Activated T-helper 1 cell treated with Interleukin-2 at 50 U/mL for 16 hours (primary cell): ENCODE results near the gene VMAC.
"Not testable (repeated sequence)": the region's sequence is repeated elsewhere in the genome, so short reads cannot be mapped to it uniquely, and the experiment has no call there.

Experiments used
- DNase-seq: peaks from one replicate; pipeline ENCODE4 v3.0.0-alpha.2; 2020; ENCODE audit warnings: low read depth

The VMAC gene, protein sequence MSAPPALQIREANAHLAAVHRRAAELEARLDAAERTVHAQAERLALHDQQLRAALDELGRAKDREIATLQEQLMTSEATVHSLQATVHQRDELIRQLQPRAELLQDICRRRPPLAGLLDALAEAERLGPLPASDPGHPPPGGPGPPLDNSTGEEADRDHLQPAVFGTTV

DNA sequence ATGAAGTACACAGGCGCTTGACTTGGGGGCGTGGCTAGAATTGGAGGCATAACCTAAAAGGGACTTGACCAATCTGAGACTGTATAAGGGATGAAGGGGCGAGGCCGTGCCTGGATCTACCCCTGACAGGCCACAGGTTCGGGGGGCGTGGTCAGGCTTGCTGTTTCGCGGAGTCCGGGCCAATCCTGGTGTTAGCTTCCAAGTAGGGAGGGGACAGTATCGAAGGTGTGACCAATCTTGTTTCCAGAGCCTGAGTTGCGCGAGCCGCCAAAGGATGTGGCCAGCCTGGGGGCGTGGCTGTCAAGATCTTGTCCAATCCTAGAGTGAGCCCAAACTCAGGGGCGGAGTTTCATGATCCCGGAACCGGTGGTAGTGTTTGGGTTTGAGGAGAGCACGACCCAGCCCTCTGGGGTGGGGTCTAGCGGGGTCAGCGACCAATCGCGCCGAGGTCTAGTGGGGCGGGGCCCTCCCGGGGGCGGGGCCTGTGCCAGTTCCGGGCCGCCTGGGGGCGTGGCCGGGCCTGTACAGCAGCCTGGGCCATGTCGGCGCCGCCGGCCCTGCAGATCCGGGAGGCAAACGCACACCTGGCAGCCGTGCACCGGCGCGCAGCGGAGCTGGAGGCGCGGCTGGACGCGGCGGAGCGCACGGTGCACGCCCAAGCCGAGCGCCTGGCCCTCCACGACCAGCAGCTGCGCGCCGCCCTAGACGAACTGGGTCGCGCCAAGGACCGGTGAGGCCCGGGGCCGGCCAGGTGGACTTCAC lies at the start of gene VMAC:
Gene VMAC (plus strand): TSS at position 521 of the 762 bp plus-strand sequence. CDS start 19 bp downstream, at position 540.
- peak; percentile 100 for DNase-seq

DNA sequence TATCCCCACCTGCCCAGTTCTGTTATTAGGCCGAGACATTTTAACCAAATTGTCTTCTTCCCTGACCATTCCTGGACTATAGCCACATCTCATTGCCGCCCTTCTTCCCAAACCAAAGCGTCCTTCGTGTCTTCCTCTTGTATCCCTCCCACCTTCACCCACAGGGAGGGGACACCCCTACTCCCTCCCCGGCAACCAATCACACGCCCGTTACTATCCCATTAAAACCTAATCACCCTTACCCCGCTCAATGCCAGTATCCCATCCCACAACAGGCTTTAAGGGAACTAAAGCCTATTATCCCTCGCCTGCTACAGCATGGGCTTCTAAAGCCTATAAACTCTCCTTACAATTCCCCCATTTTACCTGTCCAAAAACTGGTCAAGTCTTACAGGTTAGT lies 49.5 kb upstream of the VMAC start:
- DNase-seq, result not testable (repeated sequence)

DNA sequence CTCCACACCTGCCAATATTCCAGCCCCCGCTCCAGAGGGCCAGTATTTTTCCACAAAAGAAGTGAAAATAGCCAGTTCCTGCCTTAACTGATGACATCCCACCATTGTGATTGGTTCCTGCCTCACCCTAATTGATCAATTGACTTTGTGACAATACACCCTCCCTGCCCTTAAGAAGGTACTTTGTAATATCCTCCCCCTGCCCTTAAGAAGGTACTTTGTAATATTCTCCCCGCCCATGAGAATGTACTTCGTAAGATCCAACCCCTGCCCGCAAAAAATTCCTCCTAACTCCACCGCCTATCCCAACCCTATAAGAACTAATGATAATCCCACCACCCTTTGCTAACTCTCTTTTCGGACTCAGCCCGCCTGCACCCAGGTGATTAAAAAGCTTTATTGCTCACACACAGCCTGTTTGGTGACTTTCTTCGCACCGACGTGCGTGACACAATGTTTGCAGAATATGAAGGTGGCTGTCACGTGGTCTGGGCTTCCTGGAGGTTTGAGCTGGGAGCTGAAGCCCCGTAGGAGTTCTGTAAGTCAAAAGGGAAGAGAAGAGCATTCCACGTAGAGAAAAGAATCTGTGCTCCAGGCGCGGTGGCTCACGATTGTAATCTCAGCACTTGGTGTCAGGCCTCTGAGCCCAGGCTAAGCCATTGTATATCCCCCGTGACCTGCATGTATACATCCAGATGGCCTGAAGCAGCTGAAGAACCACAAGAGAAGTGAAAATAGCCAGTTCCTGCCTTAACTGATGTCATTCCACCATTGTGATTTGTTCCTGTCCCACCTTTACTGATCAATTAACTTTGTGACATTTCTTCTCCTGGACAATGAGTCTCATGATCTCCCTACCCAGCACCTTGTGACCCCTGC lies 47.2 kb upstream of the VMAC start:
- DNase-seq, result no peak

DNA sequence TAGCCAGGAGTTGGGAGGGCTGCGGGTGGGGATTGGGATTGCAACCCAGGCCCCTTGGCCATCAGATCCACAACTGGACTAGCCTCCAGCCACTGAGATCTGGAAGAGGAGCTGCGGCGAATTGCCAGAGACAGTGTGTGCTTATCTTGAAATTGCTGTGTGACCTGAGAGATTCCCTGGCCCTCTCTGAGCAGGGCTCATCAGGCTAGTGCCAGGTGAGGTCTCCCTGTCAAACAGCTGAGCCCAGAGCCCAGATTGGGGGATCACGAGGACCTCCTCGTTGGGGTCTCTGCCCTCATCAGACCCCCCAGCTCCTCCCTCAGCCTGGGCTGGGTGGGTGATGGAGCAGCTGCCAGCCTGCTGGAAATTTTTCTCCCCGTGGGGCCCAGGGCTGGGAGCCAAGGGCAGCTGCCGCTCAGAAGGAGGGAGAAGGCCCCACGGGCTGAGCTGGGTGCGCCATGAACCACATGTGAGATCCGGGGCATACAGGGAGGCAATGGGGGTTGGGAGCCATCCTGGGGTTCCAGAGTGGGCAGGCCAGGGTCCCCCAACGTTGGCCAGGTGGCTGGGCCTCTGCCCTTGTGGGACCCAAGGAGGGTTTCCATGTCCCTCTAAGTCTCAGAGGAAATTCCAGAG lies 41.5 kb upstream of the VMAC start:
- no peak for DNase-seq

DNA sequence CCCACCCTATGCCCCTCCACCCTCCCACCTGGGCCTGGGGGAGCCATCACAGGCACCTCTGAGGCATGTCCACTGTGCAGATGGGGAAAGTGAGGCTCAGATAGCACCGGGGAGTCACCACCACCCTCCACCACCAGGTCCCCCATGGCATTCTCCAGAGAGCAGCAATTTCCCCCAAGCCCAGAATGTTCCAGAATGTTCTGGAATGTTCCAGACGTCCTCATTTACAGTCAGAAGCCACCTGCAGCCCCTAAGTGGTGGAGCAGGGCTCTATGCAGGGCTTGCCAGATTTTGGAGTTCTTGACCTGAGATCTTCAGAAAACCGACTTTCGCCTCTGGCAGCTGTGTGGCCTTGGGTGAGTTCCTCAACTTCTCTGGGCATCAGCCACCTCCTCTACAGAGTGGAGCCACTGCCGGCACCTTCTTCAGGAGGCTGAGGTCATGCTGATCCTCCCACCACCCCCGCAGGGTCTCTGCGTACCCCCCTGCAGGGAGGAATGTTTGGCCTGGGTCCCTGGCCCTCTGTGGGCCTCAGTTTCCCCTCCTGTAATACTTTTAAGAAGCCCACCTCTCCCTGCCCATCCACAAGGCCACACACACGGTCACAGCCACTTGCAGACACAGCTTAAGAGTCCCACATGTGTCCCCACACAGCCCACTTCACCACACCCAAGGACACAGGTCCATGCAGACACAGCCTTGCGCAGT lies 40.5 kb upstream of the VMAC start:
- DNase-seq, result no peak

DNA sequence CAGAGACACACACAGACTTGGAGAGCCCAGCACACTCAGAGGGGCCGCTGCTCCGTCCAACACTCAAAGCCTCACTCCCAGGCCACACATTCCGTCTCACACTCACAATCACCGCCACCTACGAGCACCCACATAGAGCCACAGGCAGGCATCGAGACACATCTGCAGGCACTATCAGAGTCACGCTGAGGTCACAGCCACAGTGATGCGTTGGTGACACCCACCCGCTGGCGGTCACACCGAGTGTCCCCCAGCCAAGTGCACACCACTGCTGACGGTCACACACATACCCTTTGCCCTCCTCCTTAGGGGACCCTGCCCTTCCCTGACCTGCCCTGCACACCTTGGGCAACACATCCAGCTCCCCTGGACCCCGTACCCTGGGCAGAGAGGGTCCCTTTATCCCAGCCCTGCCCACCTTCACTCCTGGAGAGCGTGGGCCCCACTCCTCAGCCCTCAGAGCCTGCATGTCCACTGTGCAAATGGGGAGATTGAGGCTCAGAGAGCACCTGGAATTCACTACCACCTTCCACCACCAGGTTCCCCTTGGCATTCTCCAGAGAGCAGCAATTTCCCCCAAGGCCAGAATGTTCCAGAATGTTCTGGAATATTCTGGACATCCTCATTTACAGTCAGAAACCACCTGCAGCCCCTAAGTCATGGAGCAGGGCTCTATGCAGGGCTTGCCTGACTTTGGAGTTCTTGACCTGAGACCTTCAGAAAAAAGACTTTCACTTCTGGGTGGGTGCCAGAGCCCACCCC lies 39.8 kb upstream of the VMAC start:
- no peak for DNase-seq

DNA sequence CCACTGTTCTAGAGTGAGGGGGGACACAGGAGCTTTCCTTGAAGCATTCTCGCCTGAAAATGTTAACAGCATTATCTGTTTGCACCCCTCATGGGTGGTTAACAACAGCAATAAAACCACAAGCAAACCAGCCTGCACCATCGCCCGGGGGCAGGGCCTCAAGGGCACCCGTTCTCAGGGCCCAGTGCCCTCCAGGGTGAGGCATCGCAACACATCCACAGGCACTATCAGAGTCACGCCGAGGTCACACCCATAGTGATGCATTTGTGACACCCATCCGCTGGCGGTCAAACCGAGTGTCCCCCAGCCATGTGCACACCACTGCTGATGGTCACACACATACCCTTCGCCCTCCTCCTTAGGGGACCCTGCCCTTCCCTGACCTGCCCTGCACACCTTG lies 38.9 kb upstream of the VMAC start:
- DNase-seq, result no peak

DNA sequence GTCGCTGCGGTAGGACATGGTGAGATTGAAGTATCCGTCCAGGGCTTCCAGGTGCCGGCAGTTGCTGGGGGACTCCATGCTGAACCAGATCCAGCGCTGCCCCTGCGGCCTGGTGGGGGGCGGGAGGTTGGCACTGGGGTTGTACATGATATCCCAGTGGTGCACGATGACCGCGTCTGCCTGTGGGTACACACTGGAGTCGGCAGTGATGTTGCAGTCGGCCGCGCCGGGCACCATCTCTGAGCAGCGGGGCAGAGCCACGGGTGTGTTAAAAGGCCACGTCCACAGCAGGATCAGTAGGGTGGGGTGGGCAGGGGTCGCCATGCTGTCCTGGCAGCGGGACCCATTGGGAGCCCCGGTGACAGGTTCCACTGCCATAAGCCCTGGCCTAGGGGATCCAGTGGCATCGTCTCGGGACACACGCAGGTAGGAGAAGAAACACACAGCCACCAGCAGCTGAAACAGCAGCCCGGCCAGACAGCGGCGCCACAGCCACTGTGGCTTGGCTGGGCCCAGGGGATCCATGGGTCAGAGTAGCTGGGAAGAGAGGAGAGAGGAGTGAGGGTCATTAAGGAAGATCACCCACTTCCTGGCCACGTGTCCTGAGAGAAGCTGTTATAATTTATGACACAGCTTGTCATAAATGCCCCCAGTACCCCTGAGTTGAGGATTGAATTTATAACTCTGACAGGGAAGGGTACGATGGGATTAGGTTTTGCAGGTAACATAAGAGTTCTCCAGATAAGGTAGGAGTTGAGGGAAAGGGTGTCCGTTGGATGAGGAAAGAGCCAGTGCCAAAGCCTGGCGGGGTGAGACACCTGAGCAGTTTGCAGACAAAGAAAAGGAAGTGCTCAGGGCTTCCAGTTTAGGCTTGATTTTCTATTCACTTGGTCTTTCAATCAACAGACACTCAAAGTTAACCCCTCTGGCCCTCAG lies 37.2 kb upstream of the VMAC start:
- no peak for DNase-seq

DNA sequence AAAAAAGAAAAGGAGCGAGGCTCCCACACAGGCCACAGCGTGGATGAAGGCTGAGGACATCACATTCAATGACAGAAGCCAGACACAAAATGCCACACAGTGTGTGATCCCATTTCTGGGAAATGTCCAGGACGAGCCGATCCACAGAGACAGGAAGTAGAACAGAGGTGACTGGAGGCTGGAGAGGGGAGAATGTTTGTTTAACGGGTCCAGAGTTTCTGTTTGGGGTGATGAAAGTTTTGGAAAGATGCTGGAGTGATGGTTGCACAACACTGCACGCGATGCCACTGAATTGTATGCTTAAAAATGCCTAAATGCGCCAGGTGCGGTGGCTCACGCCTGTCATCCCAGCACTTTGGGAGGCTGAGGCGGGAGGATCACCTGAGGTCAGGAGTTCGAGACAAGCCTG lies 33.7 kb upstream of the VMAC start:
- DNase-seq, result no peak

DNA sequence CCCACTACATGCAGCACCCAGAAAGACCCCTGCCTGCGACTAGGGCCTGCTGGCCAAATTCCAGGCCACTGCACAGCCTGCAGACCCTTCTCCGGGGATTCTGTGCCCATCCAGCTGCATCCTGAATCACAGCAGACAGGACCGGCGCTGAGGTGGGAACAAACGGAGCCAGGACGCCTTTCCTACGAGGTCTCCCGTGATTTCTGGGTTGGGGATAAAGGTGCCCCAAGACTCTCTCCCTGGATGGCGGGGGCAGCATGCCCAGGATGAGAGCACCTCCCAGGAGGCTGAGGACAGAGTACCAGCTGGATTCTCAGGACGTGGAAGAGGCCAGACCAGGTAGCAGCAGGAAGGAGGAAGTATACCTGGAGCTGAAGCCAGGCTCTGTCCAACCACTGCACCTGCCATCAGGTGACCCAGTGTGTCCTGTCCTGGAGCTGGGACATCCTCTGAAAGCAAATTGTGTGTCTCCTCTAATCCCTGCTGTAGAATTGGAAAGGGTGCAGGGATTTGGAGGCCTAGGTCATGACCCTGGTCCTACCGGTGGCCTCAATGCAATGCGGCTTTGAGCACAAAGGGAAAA lies 31.0 kb upstream of the VMAC start:
- no peak for DNase-seq

DNA sequence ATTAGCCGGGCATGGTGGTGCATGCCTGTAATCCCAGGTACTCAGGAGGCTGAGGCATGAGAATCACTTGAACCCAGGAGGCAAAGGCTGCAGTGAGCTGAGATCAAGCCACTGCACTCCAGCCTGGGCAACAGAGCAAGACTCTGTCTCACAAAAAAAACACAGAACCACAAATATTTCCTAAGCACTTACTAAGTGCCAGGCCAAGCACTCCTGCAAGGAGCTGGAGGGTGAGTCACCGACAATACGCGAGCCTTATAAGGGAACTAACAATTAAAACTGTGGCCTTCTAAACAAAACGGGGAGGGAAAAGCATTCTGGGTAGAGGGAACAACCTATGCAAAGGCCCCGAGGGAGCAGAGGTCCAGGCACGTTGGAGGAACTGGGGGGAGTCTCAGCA lies 30.2 kb upstream of the VMAC start:
- not testable (repeated sequence) for DNase-seq

DNA sequence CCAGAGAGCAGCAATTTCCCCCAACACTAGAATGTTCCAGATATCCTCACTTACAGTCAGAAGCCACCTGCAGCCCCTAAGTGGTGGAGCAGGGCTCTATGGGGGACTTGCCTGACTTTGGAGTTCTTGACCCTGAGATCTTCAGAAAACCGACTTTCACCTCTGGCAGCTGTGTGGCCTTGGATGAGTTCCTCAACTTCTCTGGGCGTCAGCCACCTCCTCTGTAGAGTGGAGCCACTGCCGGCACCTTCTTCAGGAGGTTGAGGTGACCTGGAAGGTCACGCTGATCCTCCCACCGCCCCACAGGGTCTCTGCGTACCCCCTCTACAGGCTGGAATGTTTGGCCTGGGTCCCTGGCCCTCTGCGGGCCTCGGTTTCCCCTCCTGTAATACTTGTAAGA lies 27.2 kb upstream of the VMAC start:
- no peak for DNase-seq

DNA sequence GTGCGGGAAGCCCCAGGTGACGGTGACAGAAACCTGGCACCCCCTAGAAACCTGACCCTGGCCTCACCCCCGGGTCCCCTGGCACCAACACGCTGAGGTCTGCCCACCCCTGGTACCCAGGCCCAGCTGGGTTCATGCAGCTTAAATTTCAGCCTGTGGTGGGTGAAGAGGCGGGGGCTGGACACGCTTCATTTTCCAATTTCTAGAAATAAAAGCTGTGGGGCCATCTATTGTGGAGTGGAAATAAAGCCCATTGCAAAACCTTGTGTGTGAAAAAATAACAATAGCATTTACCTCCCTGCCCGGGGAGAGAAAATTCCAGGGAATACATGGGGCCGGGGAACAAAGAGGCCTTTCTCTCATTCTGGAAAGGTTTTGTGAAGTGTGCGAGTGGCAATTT lies 26.8 kb upstream of the VMAC start:
- no peak for DNase-seq

DNA sequence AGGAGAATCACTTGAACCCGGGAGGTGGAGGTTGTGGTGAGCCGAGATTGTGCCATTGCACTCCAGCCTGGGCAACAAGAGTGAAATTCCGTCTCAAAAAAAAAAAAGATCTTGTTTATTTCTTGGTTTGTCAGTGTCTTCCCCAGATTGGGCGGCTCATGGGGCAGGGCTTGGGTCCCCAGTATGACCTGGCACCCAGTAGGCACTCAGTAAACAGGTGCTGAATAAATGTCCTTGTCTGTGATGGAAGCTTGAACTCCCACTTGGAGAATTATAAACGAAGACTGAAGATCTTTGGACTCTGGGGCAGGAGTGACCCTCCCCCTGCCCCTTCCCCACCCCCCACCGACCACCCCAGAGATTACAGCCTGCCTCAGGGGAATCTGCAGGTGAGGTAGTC lies 24.5 kb upstream of the VMAC start:
- no peak for DNase-seq

DNA sequence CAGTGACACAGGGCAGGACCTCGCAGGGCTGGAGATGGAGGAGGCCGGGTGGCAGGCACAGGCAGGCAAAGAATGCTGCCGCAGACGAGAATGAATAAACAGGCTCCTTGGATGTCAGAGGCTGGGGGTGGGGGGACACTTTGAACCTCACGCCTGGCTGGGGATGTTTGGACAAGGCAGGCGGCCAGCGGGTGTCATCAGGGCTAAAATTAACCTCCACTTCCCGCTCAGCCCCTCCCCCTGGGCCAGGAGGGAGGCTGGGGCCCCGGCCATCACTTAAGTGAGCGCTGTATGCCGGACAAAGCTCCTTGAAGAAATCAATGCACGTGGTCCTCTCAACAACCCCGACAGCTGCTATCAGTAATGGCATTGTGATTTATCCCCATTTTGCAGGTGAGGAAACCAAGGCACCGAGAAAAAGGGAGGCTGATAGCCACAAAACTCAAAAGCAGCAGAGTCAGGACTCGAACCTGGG lies 24.0 kb upstream of the VMAC start:
- DNase-seq, result no peak

DNA sequence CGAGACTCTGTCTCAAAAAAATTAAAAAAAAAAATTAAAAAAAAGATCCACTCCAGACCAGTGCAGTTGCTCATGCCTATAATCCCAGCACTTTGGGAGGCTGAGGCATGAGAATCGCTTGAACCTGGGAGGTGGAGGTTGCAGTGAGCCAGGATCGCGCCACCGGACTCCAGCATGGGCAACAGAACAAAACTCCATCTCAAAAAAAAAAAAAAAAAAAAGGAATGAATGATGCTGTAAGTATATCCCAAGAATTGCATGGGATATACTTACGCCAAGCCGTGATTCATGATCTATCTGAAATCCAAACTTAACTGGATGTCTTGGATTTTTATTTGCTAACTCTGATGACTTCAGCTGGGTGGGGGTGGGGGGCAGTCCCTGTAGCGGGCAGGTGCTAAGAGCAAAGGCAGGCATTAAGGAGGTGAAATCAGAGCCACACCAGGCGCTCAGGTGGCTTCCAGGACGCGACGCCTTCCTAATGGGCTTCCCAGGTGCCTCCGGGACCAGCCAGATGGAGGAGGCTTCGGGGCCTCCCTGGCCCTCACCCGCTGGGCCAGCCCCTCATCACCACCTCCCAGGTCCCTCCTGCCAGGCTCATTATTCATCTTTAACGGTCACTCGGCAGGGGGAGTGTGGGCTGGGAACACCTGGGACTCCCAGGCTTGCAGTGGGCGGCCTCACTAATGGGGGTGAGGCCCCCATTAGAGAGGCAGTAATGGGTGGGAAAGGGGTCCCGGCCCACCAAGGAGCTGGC lies 23.0 kb upstream of the VMAC start:
- no peak for DNase-seq

DNA sequence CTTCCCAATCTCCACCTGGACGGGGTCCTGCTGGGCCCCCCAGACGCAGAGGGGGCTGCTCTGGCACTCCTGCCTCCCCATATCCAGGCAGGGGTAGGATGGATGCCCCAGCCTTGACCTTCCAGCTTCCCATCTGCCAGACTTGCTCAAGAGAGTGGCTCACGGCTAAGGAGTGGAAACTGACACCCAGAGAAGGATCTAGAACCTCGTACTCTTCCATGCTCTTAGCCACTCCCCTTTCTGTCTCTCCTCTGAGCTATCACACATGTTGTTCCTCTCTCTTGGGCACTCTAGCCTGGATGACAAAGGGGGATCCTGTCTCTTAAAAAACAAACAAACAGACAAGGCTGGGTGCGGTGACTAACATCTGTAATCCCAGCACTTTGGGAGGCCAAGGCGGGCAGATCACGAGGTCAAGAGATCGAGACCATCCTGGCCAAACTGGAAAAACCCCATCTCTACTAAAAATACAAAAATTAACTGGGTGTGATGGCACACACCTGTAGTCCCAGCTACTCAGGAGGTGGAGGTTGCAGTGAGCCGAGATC lies 22.2 kb upstream of the VMAC start:
- DNase-seq, result no peak

DNA sequence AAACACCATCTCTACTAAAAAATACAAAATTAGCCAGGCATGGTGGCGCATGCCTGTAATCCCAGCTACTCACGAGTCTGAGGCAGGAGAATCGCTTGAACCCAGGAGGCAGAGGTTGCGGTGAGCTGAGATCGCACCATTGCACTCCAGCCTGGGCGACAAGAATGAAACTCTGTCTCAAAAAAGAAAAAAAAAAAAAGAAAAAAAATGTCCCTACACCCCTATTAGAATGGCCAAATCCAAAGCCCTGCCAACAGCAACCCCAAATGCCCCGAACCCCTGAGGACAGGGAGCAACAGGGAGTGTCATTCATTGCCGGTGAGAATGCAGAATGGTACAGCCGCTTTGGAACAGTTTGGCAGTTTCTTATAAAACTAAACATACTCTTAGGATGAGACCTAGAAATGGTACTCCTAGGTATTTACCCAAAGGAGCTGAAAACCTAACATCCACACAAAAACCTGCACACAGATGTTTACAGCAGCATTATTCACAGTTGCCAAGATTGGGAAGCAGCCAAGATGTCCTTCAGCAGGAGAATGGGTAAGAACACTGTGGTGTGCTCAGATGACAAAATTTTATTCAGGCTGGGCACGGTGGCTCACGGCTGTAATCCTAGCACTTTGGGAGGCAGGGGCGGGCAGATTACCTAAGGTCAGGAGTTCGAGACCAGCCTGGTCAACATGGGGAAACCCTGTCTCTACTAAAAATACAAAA lies 21.4 kb upstream of the VMAC start:
- DNase-seq, result not testable (repeated sequence)
